K562 (cell line): Measurements from ENCODE around the gene RTL1. TPM values are rescaled to one million over a fixed set of nuclear protein-coding genes. Genes with fewer than 3 reads are reported as not detected.

Source experiments
- ATAC-seq: fragments of 200-7000 bp; cut with Tn5 transposase; 3 replicates; pipeline ENCODE4 v1.9.1; 2020; ENCODE audit warnings: moderate library complexity
- BruUV-seq: library from RNA; stranded (reverse); fragments of 400-500 nt; replicated peaks from 2 replicates; lab custom pipeline; 2021; lab: Mats Ljungman, UMichigan
- CTCF ChIA-PET: fragments of 300-600 bp; formaldehyde crosslinking; extraction: SDS; loops from one replicate; lab custom pipeline; 2021; ENCODE audit warnings: low intra/inter-chr PET ratio; lab: Yijun Ruan, JAX
- POLR2A ChIA-PET: fragments of 300-600, 350-650 bp; sonication (Branson Sonifier 250); formaldehyde crosslinking; extraction: SDS; loops from one replicate; lab custom pipeline; 2021; ENCODE audit warnings: antibody characterized with exemption, inconsistent platforms; lab: Yijun Ruan, JAX
- DNase-seq, 4 experiments: peaks; one replicate each; pipeline versions ENCODE4 v3.0.0 to v3.0.0-alpha.2; 2011 to 2018; ENCODE audit warnings: low spot score in 3 of 4, mixed read lengths in 3 of 4; ENCODE audit errors: extremely low read depth in 1 of 4
- FAIRE-seq: peaks from 2 replicates; lab custom pipeline; 2011; peaks lifted over from hg19 to GRCh38; lab: Jason Lieb, UNC
- H2AFZ ChIP-seq: 2 replicates; pipeline ENCODE4 v1.6.0; 2011; ENCODE audit warnings: low read depth, low read length, control low read depth, inconsistent platforms
- H3K27ac ChIP-seq: fragments of 200-600 bp; 3 replicates; pipeline ENCODE4 v1.8.0; 2011; ENCODE audit warnings: low read depth, mild to moderate bottlenecking, control low read depth, inconsistent platforms, low read length, moderate library complexity, mixed read lengths; ENCODE audit errors: extremely low read depth
- H3K27me3 ChIP-seq, 2 experiments: fragments of 300-600 bp in 1 of 2; 2 replicates in 1 of 2; 3 replicates in 1 of 2; pipeline versions ENCODE4 v1.6.0 to v1.8.0; 2011; ENCODE audit warnings: inconsistent platforms in 2 of 2, low read length in 2 of 2, mild to moderate bottlenecking in 1 of 2, mixed read lengths in 1 of 2, moderate library complexity in 1 of 2; ENCODE audit not compliant: control insufficient read depth in 2 of 2, insufficient read depth in 2 of 2
- H3K36me3 ChIP-seq: fragments of 300-600 bp; 3 replicates; pipeline ENCODE4 v1.8.0; 2011; ENCODE audit warnings: mild to moderate bottlenecking, low read length, inconsistent platforms; ENCODE audit not compliant: control insufficient read depth, insufficient read depth
- H3K4me1 ChIP-seq, 2 experiments: fragments of 200-600 bp in 1 of 2; replicated peaks in 1 of 2; 2 replicates in 1 of 2; 3 replicates in 1 of 2; pipeline versions ENCODE4 v1.5.1 to v1.8.0; 2011; ENCODE audit warnings: inconsistent platforms in 2 of 2, low read length in 2 of 2, mild to moderate bottlenecking in 1 of 2, mixed read lengths in 1 of 2, moderate library complexity in 1 of 2; ENCODE audit not compliant: control insufficient read depth in 2 of 2, insufficient read depth in 2 of 2
- H3K4me2 ChIP-seq: 2 replicates; pipeline ENCODE4 v1.6.1; 2011; ENCODE audit warnings: low read length, control low read depth, inconsistent platforms, mixed read lengths; ENCODE audit not compliant: insufficient read depth
- H3K4me3 ChIP-seq: fragments of 200-600 bp; sonication (generic), shearing (Covaris generic); 2 replicates; pipeline ENCODE4 v1.5.1; 2016; ENCODE audit warnings: control low read depth, inconsistent platforms
- H3K79me2 ChIP-seq: fragments of 200-600 bp; 3 replicates; pipeline ENCODE4 v1.8.0; 2011; ENCODE audit warnings: low read length, inconsistent platforms; ENCODE audit not compliant: control insufficient read depth, insufficient read depth
- H3K9ac ChIP-seq, 2 experiments: 2 replicates each; pipeline versions ENCODE4 v1.6.0 to v1.6.1; 2011; ENCODE audit warnings: low read depth in 2 of 2, low read length in 2 of 2, control low read depth in 1 of 2, inconsistent platforms in 1 of 2, mild to moderate bottlenecking in 1 of 2, mixed read lengths in 1 of 2; ENCODE audit not compliant: insufficient read depth in 1 of 2
- H3K9me1 ChIP-seq: one replicate; pipeline ENCODE4 v1.6.0; 2011; ENCODE audit warnings: inconsistent platforms, mild to moderate bottlenecking, low read length, moderate library complexity; ENCODE audit not compliant: control insufficient read depth, insufficient read depth
- H3K9me3 ChIP-seq: replicated peaks from 2 replicates; pipeline ENCODE4 v1.5.1; 2011; ENCODE audit warnings: low read depth, low read length, inconsistent platforms; ENCODE audit not compliant: control insufficient read depth, insufficient read depth
- H4K20me1 ChIP-seq: replicated peaks from 2 replicates; pipeline ENCODE4 v1.6.1; 2011; ENCODE audit warnings: low read length, inconsistent platforms, mixed read lengths; ENCODE audit not compliant: control insufficient read depth, insufficient read depth
- COPS2 ChIP-seq: fragments of 450-650 bp; conservative IDR thresholded peaks from 2 replicates; pipeline ENCODE4 v1.6.1; 2016; ENCODE audit warnings: mild to moderate bottlenecking, moderate library complexity
- FOXP1 ChIP-seq: sonication (generic); formaldehyde crosslinking; IDR thresholded peaks from 2 replicates; pipeline ENCODE4 v1.8.0; 2022; ENCODE audit warnings: mild to moderate bottlenecking, missing genetic modification reagents
- KDM2B ChIP-seq: fragments of 250-450 bp; sonication (Bioruptor Pico); IDR thresholded peaks from 2 replicates; pipeline ENCODE4 v1.8.0; 2021; ENCODE audit warnings: mild to moderate bottlenecking, moderate library complexity
- MAFG ChIP-seq: fragments of 450-650 bp; conservative IDR thresholded peaks from 2 replicates; pipeline ENCODE4 v1.6.1; 2016; ENCODE audit warnings: missing genetic modification characterization, missing compliant biosample characterization
- MTA1 ChIP-seq: fragments of 450-650 bp; IDR thresholded peaks from 2 replicates; pipeline ENCODE4 v1.6.1; 2017; ENCODE audit warnings: borderline replicate concordance
- NONO ChIP-seq, 2 experiments: fragments of 200-400 bp in 1 of 2; fragments of 450-650 bp in 1 of 2; formaldehyde crosslinking in 1 of 2; IDR thresholded peaks; 2 replicates each; pipeline ENCODE4 v1.6.1; 2017; ENCODE audit warnings: low read depth in 2 of 2, mild to moderate bottlenecking in 2 of 2, moderate library complexity in 2 of 2, low read length in 1 of 2
- PHF8 ChIP-seq: fragments of 200-600 bp; sonication (generic); IDR thresholded peaks from 2 replicates; pipeline ENCODE4 v1.6.1; 2012; ENCODE audit warnings: mixed run types, mild to moderate bottlenecking, inconsistent platforms, low read length, moderate library complexity, borderline replicate concordance
- PTRF ChIP-seq: fragments of 450-650 bp; IDR thresholded peaks from 2 replicates; pipeline ENCODE4 v1.6.1; 2016; ENCODE audit warnings: mild to moderate bottlenecking, missing genetic modification characterization, missing compliant biosample characterization
- RBM22 ChIP-seq: fragments of 200-400 bp; formaldehyde crosslinking; IDR thresholded peaks from 2 replicates; pipeline ENCODE4 v1.6.1; 2018; ENCODE audit warnings: low read length, low read depth; ENCODE audit not compliant: poor library complexity, severe bottlenecking
- RFX7 ChIP-seq: fragments of 250-450 bp; sonication (Bioruptor Pico); IDR thresholded peaks from 2 replicates; pipeline ENCODE4 v1.5.1; 2021; ENCODE audit warnings: mild to moderate bottlenecking
- ZBTB8A ChIP-seq: fragments of 450-650 bp; IDR thresholded peaks from 2 replicates; pipeline ENCODE4 v1.6.1; 2018; ENCODE audit warnings: mild to moderate bottlenecking, moderate library complexity; ENCODE audit not compliant: partially characterized antibody
- ZC3H4 ChIP-seq: sonication (generic); formaldehyde crosslinking; IDR thresholded peaks from 2 replicates; pipeline ENCODE4 v1.9.0; 2021; ENCODE audit warnings: missing genetic modification reagents, borderline replicate concordance
- ZKSCAN8 ChIP-seq: fragments of 200-800 bp; sonication (Bioruptor generic); IDR thresholded peaks from 2 replicates; pipeline ENCODE4 v1.6.1; 2016; ENCODE audit warnings: missing genetic modification characterization, missing compliant biosample characterization
- ZNF232 ChIP-seq: sonication (generic); formaldehyde crosslinking; IDR thresholded peaks from 2 replicates; pipeline ENCODE4 v1.8.0; 2022; ENCODE audit warnings: mild to moderate bottlenecking, missing genetic modification reagents
- ZNF354B ChIP-seq: fragments of 250-450 bp; sonication (Bioruptor Pico); IDR thresholded peaks from 2 replicates; pipeline ENCODE4 v1.4.0; 2020
- ZNF431 ChIP-seq: sonication (generic); formaldehyde crosslinking; IDR thresholded peaks from 2 replicates; pipeline ENCODE4 v1.8.0; 2022; ENCODE audit warnings: mild to moderate bottlenecking, missing genetic modification reagents
- ZNF583 ChIP-seq: fragments of 250-450 bp; sonication (Bioruptor Pico); IDR thresholded peaks from 2 replicates; pipeline ENCODE4 v1.4.0; 2020
- WGBS: fragments of 100-300 bp; shearing (Covaris generic); methylation state at CpG from one replicate; pipeline ENCODE4 v1.1.6; 2016; ENCODE audit warnings: low coverage, mixed read lengths; ENCODE audit not compliant: insufficient coverage; ENCODE audit errors: missing lambda C conversion rate; 5-methylcytosine and 5-hydroxymethylcytosine counted together
- in situ Hi-C: fragments of 300-500 bp; cut with MboI; formaldehyde crosslinking; loops from 4 replicates; pipeline ENCODE4 v1.15.0; 2018; ENCODE audit warnings: inconsistent platforms, mixed read lengths
- intact Hi-C: fragments of 100-400 bp; cut with micrococcal nuclease; formaldehyde crosslinking; loops from 2 replicates; pipeline ENCODE4 v1.14.2; 2022
- polyA plus RNA-seq, 8 experiments: library from polyadenylated mRNA; depleted of rRNA in 4 of 8; stranded (reverse) in 5 of 8; unstranded in 3 of 8; fragments of >200 nt; fragmentation: Nextera tagmentation in 2 of 8; fragmentation: Illumina TruSeq in 1 of 8; extraction: Ambion mirVana in 2 of 8; extraction: Trizol in 1 of 8; gene quantifications; 2 replicates each; pipeline versions ENCODE4 v1.2.1 to v1.2.3, GENCODE V29; 2011 to 2014; ENCODE audit warnings: inconsistent platforms in 1 of 8, missing spikeins in 1 of 8
- total RNA-seq, 7 experiments: library from RNA; depleted of rRNA in 6 of 7; stranded (reverse); fragments of >200 nt in 6 of 7; fragmentation: Illumina TruSeq in 2 of 7; extraction: Trizol in 2 of 7; gene quantifications; 2 replicates each; pipeline versions ENCODE4 v1.2.1 to v1.2.3, GENCODE V29; 2011 to 2021; ENCODE audit warnings: low replicate concordance in 1 of 7
- TF ChIP-seq, protein P1 (sequence below): fragments of 450-650 bp; IDR thresholded peaks from 2 replicates; pipeline ENCODE4 v1.6.1; 2014; ENCODE audit warnings: low read depth, mild to moderate bottlenecking, moderate library complexity, borderline replicate concordance
- TF ChIP-seq, protein P2 (sequence below): fragments of 450-650 bp; IDR thresholded peaks from 2 replicates; pipeline ENCODE4 v1.6.1; 2016; ENCODE audit warnings: antibody characterized with exemption

The RTL1 gene
- total and polyA plus RNA-seq, 9 of the 15 experiments (the other 6 are each of a cell fraction or from before 2014, with no cell fraction given): not detected

DNA sequence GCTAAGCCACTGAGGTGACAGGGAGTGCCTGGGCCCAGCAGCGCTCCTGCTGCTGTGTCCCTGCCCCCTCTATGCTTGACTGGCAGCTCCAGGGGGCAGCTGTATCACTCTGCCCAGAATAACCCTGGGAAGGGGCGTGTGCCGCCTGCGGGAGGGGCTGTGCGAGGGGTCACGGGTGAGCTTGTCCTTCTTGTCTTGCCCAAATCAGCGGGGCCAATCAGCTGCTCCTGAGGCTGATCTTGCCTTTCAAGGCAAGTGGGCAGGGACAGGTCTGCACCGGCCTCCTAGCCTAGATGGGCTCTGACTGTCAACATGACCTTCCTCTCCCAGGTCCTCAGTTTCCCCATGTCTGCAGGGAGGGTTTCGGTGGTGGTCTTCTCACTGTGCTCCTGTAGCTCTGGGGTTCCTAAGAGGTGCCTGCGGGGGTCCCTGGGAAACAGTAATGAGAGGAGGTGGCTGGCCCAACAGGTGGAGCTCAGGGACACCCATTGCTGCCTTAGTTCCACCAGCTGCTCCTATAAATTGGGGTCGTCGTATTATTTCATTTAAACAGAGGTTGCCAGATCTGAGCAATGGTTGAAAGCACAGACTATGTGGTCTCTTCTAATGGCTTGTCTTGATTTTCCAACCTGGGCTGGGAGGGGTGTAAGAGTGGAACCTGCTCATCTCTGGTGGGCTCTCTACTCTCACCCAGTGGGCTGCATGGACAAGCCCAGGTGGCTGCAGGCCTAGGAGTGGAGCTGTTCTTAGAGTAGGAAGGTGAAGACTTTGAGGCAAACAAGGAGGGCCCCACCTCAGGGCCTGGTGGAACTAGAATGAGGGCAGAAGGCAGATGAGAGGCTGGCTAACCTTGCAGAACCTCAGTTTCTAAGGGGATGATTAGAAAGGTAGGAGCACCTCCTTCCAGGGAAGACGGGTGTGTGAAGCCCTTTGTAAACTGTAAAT lies 11.7 kb downstream of the RTL1 start:
- Histone ChIP-seq H3K9me1 (no peaks in the 10 kb centered on the region), H3K9me3 (no peaks in the 10 kb centered on the region; the same call in 1 of the 2 replicates), H4K20me1 (no peaks in the 10 kb centered on the region), H3K27ac (no peak overlapping the region), H3K36me3 (no peaks in the 10 kb centered on the region), H3K9ac (no peak overlapping the region), H2AFZ (no peak overlapping the region), H3K79me2 (no peaks in the 10 kb centered on the region), H3K4me2 (no peak overlapping the region), H3K4me1 (peaks cover 0 to 4% of the 10 kb centered on the region in 2 experiments; a peak in 2 of 5 replicates), H3K4me3 (no peak overlapping the region), H3K27me3 (0 out of 5 replicates have a peak, but pooled peaks cover 0 to 3% of the 10 kb centered on the region in 2 experiments)
- TF ChIP-seq NONO (IDR thresholded peaks at IDR 0.05; ENCODE audit: low read depth in 2 of 2, low read length in 1 of 2): no peak
- TF ChIP-seq ZBTB8A: no peak
- no peak for TF ChIP-seq ZC3H4
- TF ChIP-seq ZNF583: no peak
- TF ChIP-seq PTRF (tag): no peak
- no peak for TF ChIP-seq PHF8
- no peak for TF ChIP-seq ZNF354B (CRISPR knock-in tag)
- no peak for TF ChIP-seq FOXP1 (CRISPR knock-in tag)
- no peak for TF ChIP-seq RBM22
- TF ChIP-seq ZNF232 (CRISPR knock-in tag): no peak
- TF ChIP-seq, protein P1, sequence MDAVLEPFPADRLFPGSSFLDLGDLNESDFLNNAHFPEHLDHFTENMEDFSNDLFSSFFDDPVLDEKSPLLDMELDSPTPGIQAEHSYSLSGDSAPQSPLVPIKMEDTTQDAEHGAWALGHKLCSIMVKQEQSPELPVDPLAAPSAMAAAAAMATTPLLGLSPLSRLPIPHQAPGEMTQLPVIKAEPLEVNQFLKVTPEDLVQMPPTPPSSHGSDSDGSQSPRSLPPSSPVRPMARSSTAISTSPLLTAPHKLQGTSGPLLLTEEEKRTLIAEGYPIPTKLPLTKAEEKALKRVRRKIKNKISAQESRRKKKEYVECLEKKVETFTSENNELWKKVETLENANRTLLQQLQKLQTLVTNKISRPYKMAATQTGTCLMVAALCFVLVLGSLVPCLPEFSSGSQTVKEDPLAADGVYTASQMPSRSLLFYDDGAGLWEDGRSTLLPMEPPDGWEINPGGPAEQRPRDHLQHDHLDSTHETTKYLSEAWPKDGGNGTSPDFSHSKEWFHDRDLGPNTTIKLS: no peak
- TF ChIP-seq MAFG: no peak
- TF ChIP-seq RFX7 (CRISPR knock-in tag): no peak
- TF ChIP-seq ZNF431 (CRISPR knock-in tag): no peak
- no peak for TF ChIP-seq COPS2
- TF ChIP-seq MTA1: no peak
- TF ChIP-seq, protein P2, sequence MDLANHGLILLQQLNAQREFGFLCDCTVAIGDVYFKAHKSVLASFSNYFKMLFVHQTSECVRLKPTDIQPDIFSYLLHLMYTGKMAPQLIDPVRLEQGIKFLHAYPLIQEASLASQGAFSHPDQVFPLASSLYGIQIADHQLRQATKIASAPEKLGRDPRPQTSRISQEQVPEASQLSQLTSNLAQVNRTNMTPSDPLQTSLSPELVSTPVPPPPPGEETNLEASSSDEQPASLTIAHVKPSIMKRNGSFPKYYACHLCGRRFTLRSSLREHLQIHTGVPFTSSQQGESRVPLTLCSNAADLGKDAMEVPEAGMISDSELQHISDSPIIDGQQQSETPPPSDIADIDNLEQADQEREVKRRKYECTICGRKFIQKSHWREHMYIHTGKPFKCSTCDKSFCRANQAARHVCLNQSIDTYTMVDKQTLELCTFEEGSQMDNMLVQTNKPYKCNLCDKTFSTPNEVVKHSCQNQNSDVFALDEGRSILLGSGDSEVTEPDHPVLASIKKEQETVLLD: no peak
- no peak for TF ChIP-seq ZKSCAN8 (CRISPR knock-in tag)
- TF ChIP-seq KDM2B (CRISPR knock-in tag): no peak
- FAIRE-seq (no peak), DNase-seq (no peak), ATAC-seq (no peak)
- in situ Hi-C loops: no loop called here
- intact Hi-C loops: no loop called here
- BruUV-seq: no TSS peak
- ChIA-PET CTCF (no interaction called here), POLR2A (interaction anchor here (0.7 kb wide), 1 partner anchor 1687 kb away, joined by 3 read pairs; no protein-coding TSS in a partner anchor)
- 13% methylated on average over 12 of the region's 13 CpGs for WGBS
